ENCODE data around the gene CACNA2D3. TPM values are rescaled to one million over a fixed set of nuclear protein-coding genes. Genes with fewer than 3 reads are reported as not detected.

Gene CACNA2D3
- total and polyA plus RNA-seq, 9 donors = 1.4 to 3.1 (median 2.3) TPM

- Histone ChIP-seq H3K36me3 (ENCODE audit: control insufficient read depth, insufficient read depth, low read length) (no peaks in the 10 kb centered on the region), H3K27me3 (ENCODE audit: control insufficient read depth, insufficient read depth, low read length) (no peaks in the 10 kb centered on the region), H3K4me3 (ENCODE audit: low read length) (no peak overlapping the region), H3K9me3 (replicated peaks; ENCODE audit: control insufficient read depth, low read depth, low read length) (no peaks in the 10 kb centered on the region), H3K27ac (ENCODE audit: low read length) (no peak overlapping the region), H3K4me1 (ENCODE audit: control insufficient read depth, insufficient read depth, low read length) (no peaks in the 10 kb centered on the region)
- no CpG with 5 or more reads among the region's 8 CpGs for WGBS (ENCODE audit: insufficient coverage)
- no peak for DNase-seq
Observed at GRCh38 chr3:54296531-54296930, 174.2 kb downstream of the CACNA2D3 start.

DNA sequence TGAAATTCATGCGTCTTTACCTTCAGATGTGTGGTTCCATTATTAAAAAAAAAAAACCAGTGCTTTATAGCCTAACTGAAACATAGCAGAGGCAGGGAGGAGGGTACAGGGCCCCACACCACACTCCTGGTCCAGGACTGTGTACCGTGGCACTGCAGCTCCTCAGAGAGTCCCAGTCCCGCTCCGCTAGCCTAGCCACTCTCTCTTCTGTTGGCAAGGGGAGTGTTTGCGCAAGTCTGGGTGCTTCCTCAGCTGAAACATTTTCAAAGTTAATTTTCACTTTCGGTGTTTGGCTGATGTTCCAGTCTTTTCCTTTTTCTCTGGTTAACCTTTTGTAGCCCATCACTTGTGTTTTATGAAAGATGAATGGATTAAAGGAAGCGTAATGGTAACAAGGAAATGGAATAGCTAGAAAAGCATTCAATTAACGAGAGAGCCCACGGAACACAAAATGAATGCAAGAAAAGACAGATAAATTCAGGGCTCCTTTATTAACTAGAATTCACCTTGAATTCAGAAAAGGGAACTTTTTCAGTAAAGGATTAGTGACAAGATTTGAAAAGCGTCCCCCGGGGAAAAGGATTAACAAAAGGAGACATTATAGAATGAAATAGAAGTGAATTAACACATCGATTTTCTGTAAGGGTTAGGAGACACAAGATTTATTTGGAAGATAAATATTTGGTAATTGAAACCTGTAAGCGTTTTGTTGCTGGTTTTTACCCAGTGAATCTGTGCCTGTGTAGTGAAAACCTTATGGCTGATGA lies 177.0 kb downstream of the CACNA2D3 start:
- H3K9me3 ChIP-seq (replicated peaks; ENCODE audit: control insufficient read depth, low read depth, low read length) = no peaks in the 10 kb centered on the region
- H3K27me3 ChIP-seq (ENCODE audit: control insufficient read depth, insufficient read depth, low read length) = no peaks in the 10 kb centered on the region
- H3K4me1 ChIP-seq (ENCODE audit: control insufficient read depth, insufficient read depth, low read length) = peaks cover 3% of the 10 kb centered on the region
- H3K27ac ChIP-seq (ENCODE audit: low read length) = no peak overlapping the region
- no peak overlapping the region for H3K4me3 ChIP-seq (ENCODE audit: low read length)
- no peak for DNase-seq
- H3K36me3 ChIP-seq (ENCODE audit: control insufficient read depth, insufficient read depth, low read length) = no peaks in the 10 kb centered on the region
- 76% methylated on average over 6 of the region's 13 CpGs for WGBS (ENCODE audit: insufficient coverage)

DNA sequence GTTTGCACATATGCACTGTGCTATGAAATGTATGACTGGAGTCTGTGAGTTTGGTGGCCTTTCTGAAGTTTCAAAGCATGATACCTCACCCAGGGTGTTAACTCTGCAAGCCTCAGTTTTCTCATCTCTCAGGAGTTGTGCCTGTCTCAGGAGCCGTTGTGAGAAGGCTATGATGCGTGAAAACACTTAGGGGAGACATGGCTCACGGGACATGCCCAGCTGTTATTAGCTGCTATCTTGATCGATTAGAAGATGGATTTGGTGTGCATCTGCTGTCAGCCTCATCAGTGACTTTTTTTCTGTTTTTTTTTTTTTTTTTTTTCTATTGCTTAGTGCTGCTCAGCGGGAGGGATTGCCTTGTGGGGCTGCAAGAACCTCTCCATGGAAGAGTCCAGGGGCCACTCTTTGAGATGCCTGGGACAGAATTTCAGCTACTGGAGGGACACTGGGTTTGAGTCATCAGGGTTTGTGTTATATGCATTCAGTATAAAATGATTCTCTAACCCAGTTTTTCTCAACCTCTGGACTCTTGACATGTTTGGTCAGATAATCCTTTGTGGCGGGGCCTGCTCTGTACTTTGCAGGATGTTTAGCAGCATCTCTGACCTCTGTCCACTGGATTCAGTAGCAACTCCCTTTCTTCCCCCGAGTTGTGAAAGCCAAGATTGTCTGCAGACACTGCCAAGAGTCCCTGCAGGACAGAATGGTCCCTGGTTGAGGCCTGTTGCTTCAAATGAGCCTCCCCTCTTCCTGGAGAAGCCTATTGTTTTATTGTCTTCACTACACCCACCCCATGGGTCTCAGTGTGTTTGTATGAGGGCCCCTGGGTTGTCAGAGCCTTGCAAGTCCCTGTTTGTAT lies 181.4 kb downstream of the CACNA2D3 start:
- no peaks in the 10 kb centered on the region for H3K36me3 ChIP-seq (ENCODE audit: control insufficient read depth, insufficient read depth, low read length)
- H3K9me3 ChIP-seq (replicated peaks; ENCODE audit: control insufficient read depth, low read depth, low read length) = no peaks in the 10 kb centered on the region
- H3K27ac ChIP-seq (ENCODE audit: low read length) = no peak overlapping the region
- 45% methylated on average over 1 of the region's 7 CpGs for whole genome bisulfite sequencing (ENCODE audit: insufficient coverage)
- H3K27me3 ChIP-seq (ENCODE audit: control insufficient read depth, insufficient read depth, low read length) = peaks cover 2% of the 10 kb centered on the region
- peak; percentile 36 for DNase-seq
- no peak overlapping the region for H3K4me3 ChIP-seq (ENCODE audit: low read length)
- peaks cover 13% of the 10 kb centered on the region for H3K4me1 ChIP-seq (ENCODE audit: control insufficient read depth, insufficient read depth, low read length)

- no peaks in the 10 kb centered on the region for H3K36me3 ChIP-seq (ENCODE audit: control insufficient read depth, insufficient read depth, low read length)
- peaks cover 2% of the 10 kb centered on the region for H3K27me3 ChIP-seq (ENCODE audit: control insufficient read depth, insufficient read depth, low read length)
- H3K9me3 ChIP-seq (replicated peaks; ENCODE audit: control insufficient read depth, low read depth, low read length) = no peaks in the 10 kb centered on the region
- no peak overlapping the region for H3K4me3 ChIP-seq (ENCODE audit: low read length)
- H3K27ac ChIP-seq (ENCODE audit: low read length) = no peak overlapping the region
- peaks cover 16% of the 10 kb centered on the region for H3K4me1 ChIP-seq (ENCODE audit: control insufficient read depth, insufficient read depth, low read length)
- no peak for DNase-seq
- WGBS (ENCODE audit: insufficient coverage) = no CpG with 5 or more reads among the region's 3 CpGs
Observed at GRCh38 chr3:54304877-54305276, 182.5 kb downstream of the CACNA2D3 start.

DNA sequence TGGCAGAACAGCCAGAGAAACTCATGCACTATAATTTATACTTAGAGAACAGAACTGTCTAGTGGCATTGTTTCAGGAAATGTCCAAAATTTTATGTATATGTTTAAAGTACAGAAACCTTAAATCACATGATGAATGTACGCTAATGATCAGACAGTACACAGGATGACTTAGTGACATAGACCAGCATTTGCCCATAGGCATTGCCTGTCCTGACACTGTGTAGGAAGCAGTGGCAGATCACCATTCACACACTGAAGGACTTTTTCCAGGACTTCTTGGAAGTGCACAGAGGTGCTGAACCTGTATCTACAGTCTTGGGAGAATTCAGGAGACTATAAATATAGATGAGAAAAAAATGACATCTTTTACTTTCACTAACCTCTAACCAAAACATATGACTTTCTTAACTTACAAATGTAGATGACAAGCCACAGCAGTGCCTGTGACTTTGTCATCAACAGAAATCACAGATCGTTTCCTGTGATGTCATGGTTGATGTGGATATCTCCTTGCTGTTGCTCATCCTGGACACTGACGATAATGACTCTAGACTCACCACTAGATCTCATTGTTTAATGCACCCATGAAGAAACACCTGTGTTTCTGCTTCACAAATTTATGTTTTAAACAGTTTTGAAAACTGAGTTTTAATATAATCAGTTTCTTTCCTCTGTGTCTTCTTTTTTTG lies 183.2 kb downstream of the CACNA2D3 start:
- H3K4me3 ChIP-seq (ENCODE audit: low read length) = no peak overlapping the region
- H3K27me3 ChIP-seq (ENCODE audit: control insufficient read depth, insufficient read depth, low read length) = peaks cover 2% of the 10 kb centered on the region
- no CpG with 5 or more reads among the region's 3 CpGs for WGBS (ENCODE audit: insufficient coverage)
- no peak for DNase-seq
- no peaks in the 10 kb centered on the region for H3K36me3 ChIP-seq (ENCODE audit: control insufficient read depth, insufficient read depth, low read length)
- H3K9me3 ChIP-seq (replicated peaks; ENCODE audit: control insufficient read depth, low read depth, low read length) = no peaks in the 10 kb centered on the region
- H3K27ac ChIP-seq (ENCODE audit: low read length) = no peak overlapping the region
- peaks cover 16% of the 10 kb centered on the region for H3K4me1 ChIP-seq (ENCODE audit: control insufficient read depth, insufficient read depth, low read length)

- WGBS (ENCODE audit: insufficient coverage) = 10% methylated on average over 2 of the region's 4 CpGs
- peaks cover 16% of the 10 kb centered on the region for H3K4me1 ChIP-seq (ENCODE audit: control insufficient read depth, insufficient read depth, low read length)
- H3K27ac ChIP-seq (ENCODE audit: low read length) = peak overlapping the region; percentile 13
- no peak overlapping the region for H3K4me3 ChIP-seq (ENCODE audit: low read length)
- peak; percentile 83 for DNase-seq
- H3K27me3 ChIP-seq (ENCODE audit: control insufficient read depth, insufficient read depth, low read length) = peaks cover 2% of the 10 kb centered on the region
- H3K36me3 ChIP-seq (ENCODE audit: control insufficient read depth, insufficient read depth, low read length) = no peaks in the 10 kb centered on the region
- no peaks in the 10 kb centered on the region for H3K9me3 ChIP-seq (replicated peaks; ENCODE audit: control insufficient read depth, low read depth, low read length)
Observed at GRCh38 chr3:54307566-54308180, 185.3 kb downstream of the CACNA2D3 start.

- Histone ChIP-seq H3K9me3 (replicated peaks; ENCODE audit: control insufficient read depth, low read depth, low read length) (no peaks in the 10 kb centered on the region), H3K4me1 (ENCODE audit: control insufficient read depth, insufficient read depth, low read length) (peaks cover 14% of the 10 kb centered on the region), H3K27me3 (ENCODE audit: control insufficient read depth, insufficient read depth, low read length) (peaks cover 2% of the 10 kb centered on the region), H3K36me3 (ENCODE audit: control insufficient read depth, insufficient read depth, low read length) (no peaks in the 10 kb centered on the region), H3K4me3 (ENCODE audit: low read length) (no peak overlapping the region), H3K27ac (ENCODE audit: low read length) (no peak overlapping the region)
- DNase-seq = no peak
- 47% methylated on average over 5 of the region's 6 CpGs for WGBS (ENCODE audit: insufficient coverage)
Observed at GRCh38 chr3:54309601-54310000, 187.2 kb downstream of the CACNA2D3 start.

- H3K4me1 ChIP-seq (ENCODE audit: control insufficient read depth, insufficient read depth, low read length) = peaks cover 14% of the 10 kb centered on the region
- WGBS (ENCODE audit: insufficient coverage) = 70% methylated on average over 5 of the region's 6 CpGs
- H3K9me3 ChIP-seq (replicated peaks; ENCODE audit: control insufficient read depth, low read depth, low read length) = no peaks in the 10 kb centered on the region
- H3K4me3 ChIP-seq (ENCODE audit: low read length) = no peak overlapping the region
- no peak for DNase-seq
- H3K27me3 ChIP-seq (ENCODE audit: control insufficient read depth, insufficient read depth, low read length) = peaks cover 2% of the 10 kb centered on the region
- no peak overlapping the region for H3K27ac ChIP-seq (ENCODE audit: low read length)
- no peaks in the 10 kb centered on the region for H3K36me3 ChIP-seq (ENCODE audit: control insufficient read depth, insufficient read depth, low read length)
Observed at GRCh38 chr3:54311211-54311747, 188.9 kb downstream of the CACNA2D3 start.

- no peaks in the 10 kb centered on the region for H3K36me3 ChIP-seq (ENCODE audit: control insufficient read depth, insufficient read depth, low read length)
- H3K27ac ChIP-seq (ENCODE audit: low read length) = no peak overlapping the region
- no peak overlapping the region for H3K4me3 ChIP-seq (ENCODE audit: low read length)
- peaks cover 12% of the 10 kb centered on the region for H3K4me1 ChIP-seq (ENCODE audit: control insufficient read depth, insufficient read depth, low read length)
- H3K27me3 ChIP-seq (ENCODE audit: control insufficient read depth, insufficient read depth, low read length) = peaks cover 2% of the 10 kb centered on the region
- WGBS (ENCODE audit: insufficient coverage) = 43% methylated on average over 3 of the region's 9 CpGs
- H3K9me3 ChIP-seq (replicated peaks; ENCODE audit: control insufficient read depth, low read depth, low read length) = no peaks in the 10 kb centered on the region
- DNase-seq = no peak
Observed at GRCh38 chr3:54312156-54312899, 190.0 kb downstream of the CACNA2D3 start.

Data from muscle of leg (tissue), 11 donors.